ENCODE results near the gene SPOPL.

The SPOPL gene

DNA sequence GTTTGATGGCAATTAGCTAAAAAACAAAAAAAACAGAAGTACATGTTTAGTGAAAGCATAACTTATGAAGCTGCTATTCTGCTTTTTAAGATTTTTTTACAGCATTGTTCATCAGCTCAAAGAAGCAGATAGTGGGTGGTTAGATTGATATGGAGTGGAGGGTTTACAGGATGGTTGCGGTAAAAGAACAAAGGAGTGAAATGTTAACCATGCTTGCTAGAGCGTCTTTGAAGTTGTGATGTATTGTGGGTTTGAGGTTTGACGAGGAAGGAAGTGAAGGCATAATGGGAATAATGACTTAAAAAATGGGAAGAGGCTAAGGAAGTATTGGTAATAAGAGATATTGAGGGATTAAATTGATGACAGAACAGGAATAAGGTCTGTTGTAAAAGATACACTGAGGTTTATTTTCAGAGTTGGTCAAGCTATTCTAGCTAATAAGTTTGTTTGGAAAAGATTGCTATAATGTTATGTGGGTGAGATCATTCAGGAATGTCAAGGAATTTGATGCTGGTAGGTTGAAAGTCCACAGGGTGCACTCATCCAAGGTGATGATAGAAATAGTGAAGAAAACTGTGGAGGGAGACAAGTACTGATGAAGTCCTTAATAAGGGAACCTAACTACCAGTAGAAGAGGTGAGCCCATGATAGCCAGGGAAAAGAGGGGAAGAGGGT lies 14.6 kb downstream of the SPOPL start:
- DNase-seq, result no peak
- 0 out of 2 replicates have a peak, but pooled peaks cover 2% of the 10 kb centered on the region for H3K9me3 ChIP-seq (replicated peaks; ENCODE audit: insufficient read depth, low read length)
- no peaks in the 10 kb centered on the region for H3K36me3 ChIP-seq (replicated peaks; ENCODE audit: insufficient read depth, low read length)
- no peak overlapping the region for H3K9ac ChIP-seq (ENCODE audit: low read length)
- H3K79me2 ChIP-seq (ENCODE audit: low read length), result peaks cover 86% of the 10 kb centered on the region
- no peaks in the 10 kb centered on the region for H3F3A ChIP-seq (ENCODE audit: insufficient read depth, low read length)
- no peak overlapping the region for H3K27ac ChIP-seq (ENCODE audit: low read length)
- H3K4me2 ChIP-seq (ENCODE audit: low read depth, low read length), result no peak overlapping the region
- H3K4me1 ChIP-seq (ENCODE audit: low read length), result no peaks in the 10 kb centered on the region
- H4K20me1 ChIP-seq (ENCODE audit: insufficient read depth, low read length), result 0 out of 2 replicates have a peak, but pooled peaks cover 3% of the 10 kb centered on the region
- H3K9me2 ChIP-seq (replicated peaks; ENCODE audit: insufficient read depth, low read length), result no peaks in the 10 kb centered on the region
- no peak overlapping the region for H2AFZ ChIP-seq (ENCODE audit: low read length)
- no peaks in the 10 kb centered on the region for H3K27me3 ChIP-seq (replicated peaks; ENCODE audit: insufficient read depth, low read length)
- no peak for TF ChIP-seq CTCF (IDR thresholded peaks at IDR 0.05; ENCODE audit: low read length)
- no peak for TF ChIP-seq EZH2 (optimal IDR thresholded peaks at IDR 0.05; ENCODE audit: low read depth, low read length)
- no peak overlapping the region for H3K4me3 ChIP-seq (ENCODE audit: low read length)

- Histone ChIP-seq H3K4me1 (ENCODE audit: low read length) (no peaks in the 10 kb centered on the region), H3K4me2 (ENCODE audit: low read depth, low read length) (no peak overlapping the region), H4K20me1 (ENCODE audit: insufficient read depth, low read length) (0 out of 2 replicates have a peak, but pooled peaks cover 3% of the 10 kb centered on the region), H3F3A (ENCODE audit: insufficient read depth, low read length) (no peaks in the 10 kb centered on the region), H3K9me3 (replicated peaks; ENCODE audit: insufficient read depth, low read length) (0 out of 2 replicates have a peak, but pooled peaks cover 2% of the 10 kb centered on the region), H3K27me3 (replicated peaks; ENCODE audit: insufficient read depth, low read length) (no peaks in the 10 kb centered on the region), H3K36me3 (replicated peaks; ENCODE audit: insufficient read depth, low read length) (no peaks in the 10 kb centered on the region), H3K79me2 (ENCODE audit: low read length) (peaks cover 67% of the 10 kb centered on the region), H3K9ac (ENCODE audit: low read length) (no peak overlapping the region), H3K27ac (ENCODE audit: low read length) (no peak overlapping the region), H2AFZ (ENCODE audit: low read length) (no peak overlapping the region), H3K9me2 (replicated peaks; ENCODE audit: insufficient read depth, low read length) (no peaks in the 10 kb centered on the region), H3K4me3 (ENCODE audit: low read length) (no peak overlapping the region)
- TF ChIP-seq EZH2phosphoT487 (IDR thresholded peaks at IDR 0.05; ENCODE audit: low read length), result no peak
- no peak for TF ChIP-seq CTCF (IDR thresholded peaks at IDR 0.05; ENCODE audit: low read length)
- no peak for TF ChIP-seq EZH2 (optimal IDR thresholded peaks at IDR 0.05; ENCODE audit: low read depth, low read length)
- DNase-seq, result no peak
Measured at GRCh38 chr2:138518860-138519259, 17.3 kb downstream of the SPOPL start.

DNA sequence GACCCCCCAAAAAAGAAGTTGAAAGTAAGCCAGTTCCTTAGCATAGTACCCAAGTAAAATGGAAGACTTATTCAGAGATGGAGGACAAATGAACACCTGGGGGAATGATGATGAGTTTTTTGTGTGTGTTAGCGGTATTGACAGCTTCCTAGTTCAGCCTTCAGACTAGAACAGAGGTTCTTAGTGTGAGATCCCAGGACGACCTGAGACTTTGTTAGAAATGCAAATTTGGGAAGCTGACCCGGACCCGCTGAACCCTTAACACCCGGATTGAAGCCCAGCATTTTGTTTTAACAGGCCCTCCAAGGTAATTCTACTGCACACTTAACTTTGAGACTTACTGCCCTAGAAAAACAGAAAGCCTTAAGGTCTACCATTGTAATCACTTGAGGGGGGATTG lies 20.3 kb downstream of the SPOPL start:
- Histone ChIP-seq H2AFZ (ENCODE audit: low read length) (no peak overlapping the region), H3K27me3 (replicated peaks; ENCODE audit: insufficient read depth, low read length) (no peaks in the 10 kb centered on the region), H3K4me2 (ENCODE audit: low read depth, low read length) (no peak overlapping the region), H3F3A (ENCODE audit: insufficient read depth, low read length) (no peaks in the 10 kb centered on the region), H4K20me1 (ENCODE audit: insufficient read depth, low read length) (0 out of 2 replicates have a peak, but pooled peaks cover 3% of the 10 kb centered on the region), H3K79me2 (ENCODE audit: low read length) (peaks cover 37% of the 10 kb centered on the region), H3K9me2 (replicated peaks; ENCODE audit: insufficient read depth, low read length) (no peaks in the 10 kb centered on the region), H3K36me3 (replicated peaks; ENCODE audit: insufficient read depth, low read length) (no peaks in the 10 kb centered on the region), H3K4me1 (ENCODE audit: low read length) (no peaks in the 10 kb centered on the region), H3K4me3 (ENCODE audit: low read length) (no peak overlapping the region), H3K9me3 (replicated peaks; ENCODE audit: insufficient read depth, low read length) (no peaks in the 10 kb centered on the region), H3K27ac (ENCODE audit: low read length) (no peak overlapping the region), H3K9ac (ENCODE audit: low read length) (no peak overlapping the region)
- no peak for DNase-seq
- TF ChIP-seq EZH2phosphoT487 (IDR thresholded peaks at IDR 0.05; ENCODE audit: low read length), result no peak
- TF ChIP-seq CTCF (IDR thresholded peaks at IDR 0.05; ENCODE audit: low read length), result no peak
- TF ChIP-seq EZH2 (optimal IDR thresholded peaks at IDR 0.05; ENCODE audit: low read depth, low read length), result no peak
